B cell (primary cell): Measurements from ENCODE around the gene RGS6.

Experiments
- EZH2 ChIP-seq: IDR thresholded peaks from 2 replicates; pipeline ENCODE4 v1.6.1; 2012; ENCODE audit warnings: borderline replicate concordance, low read depth, mild to moderate bottlenecking, moderate library complexity, low read length; ENCODE audit not compliant: insufficient read depth, poor library complexity, severe bottlenecking
- TF ChIP-seq, protein P1 (sequence below): fragments of 200-600 bp; IDR thresholded peaks from one replicate; pipeline ENCODE4 v1.8.0; 2022; ENCODE audit warnings: antibody characterized with exemption, mild to moderate bottlenecking

DNA sequence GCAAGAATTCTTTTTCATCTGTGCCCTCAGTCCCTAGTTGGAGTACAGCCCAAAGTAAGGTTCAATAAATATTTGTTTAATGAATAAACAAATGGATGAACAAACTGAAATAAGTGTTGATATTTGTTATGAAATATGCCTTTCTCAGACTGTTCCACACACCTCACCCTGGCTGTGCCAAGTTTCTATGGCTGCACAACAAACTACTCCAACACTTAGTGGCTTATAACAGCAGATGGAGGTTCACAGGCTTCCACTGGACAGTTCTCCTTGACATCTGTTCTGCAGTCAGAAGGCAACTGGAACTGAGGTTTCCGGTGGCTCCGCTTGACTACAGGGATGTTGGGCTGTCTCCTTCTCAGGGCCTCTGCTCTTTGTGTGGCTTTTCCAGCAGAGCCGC is 197.1 kb downstream of the RGS6 start:
- TF ChIP-seq, protein P1, sequence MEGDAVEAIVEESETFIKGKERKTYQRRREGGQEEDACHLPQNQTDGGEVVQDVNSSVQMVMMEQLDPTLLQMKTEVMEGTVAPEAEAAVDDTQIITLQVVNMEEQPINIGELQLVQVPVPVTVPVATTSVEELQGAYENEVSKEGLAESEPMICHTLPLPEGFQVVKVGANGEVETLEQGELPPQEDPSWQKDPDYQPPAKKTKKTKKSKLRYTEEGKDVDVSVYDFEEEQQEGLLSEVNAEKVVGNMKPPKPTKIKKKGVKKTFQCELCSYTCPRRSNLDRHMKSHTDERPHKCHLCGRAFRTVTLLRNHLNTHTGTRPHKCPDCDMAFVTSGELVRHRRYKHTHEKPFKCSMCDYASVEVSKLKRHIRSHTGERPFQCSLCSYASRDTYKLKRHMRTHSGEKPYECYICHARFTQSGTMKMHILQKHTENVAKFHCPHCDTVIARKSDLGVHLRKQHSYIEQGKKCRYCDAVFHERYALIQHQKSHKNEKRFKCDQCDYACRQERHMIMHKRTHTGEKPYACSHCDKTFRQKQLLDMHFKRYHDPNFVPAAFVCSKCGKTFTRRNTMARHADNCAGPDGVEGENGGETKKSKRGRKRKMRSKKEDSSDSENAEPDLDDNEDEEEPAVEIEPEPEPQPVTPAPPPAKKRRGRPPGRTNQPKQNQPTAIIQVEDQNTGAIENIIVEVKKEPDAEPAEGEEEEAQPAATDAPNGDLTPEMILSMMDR, result no peak
- no peak for TF ChIP-seq EZH2
